ENCODE measurements around the gene NTRK2. TPM values are rescaled to one million over a fixed set of nuclear protein-coding genes. Genes with fewer than 3 reads are reported as not detected.

NTRK2 gene
- total RNA-seq (2012; rRNA removed) = not detected in 2 replicates

DNA sequence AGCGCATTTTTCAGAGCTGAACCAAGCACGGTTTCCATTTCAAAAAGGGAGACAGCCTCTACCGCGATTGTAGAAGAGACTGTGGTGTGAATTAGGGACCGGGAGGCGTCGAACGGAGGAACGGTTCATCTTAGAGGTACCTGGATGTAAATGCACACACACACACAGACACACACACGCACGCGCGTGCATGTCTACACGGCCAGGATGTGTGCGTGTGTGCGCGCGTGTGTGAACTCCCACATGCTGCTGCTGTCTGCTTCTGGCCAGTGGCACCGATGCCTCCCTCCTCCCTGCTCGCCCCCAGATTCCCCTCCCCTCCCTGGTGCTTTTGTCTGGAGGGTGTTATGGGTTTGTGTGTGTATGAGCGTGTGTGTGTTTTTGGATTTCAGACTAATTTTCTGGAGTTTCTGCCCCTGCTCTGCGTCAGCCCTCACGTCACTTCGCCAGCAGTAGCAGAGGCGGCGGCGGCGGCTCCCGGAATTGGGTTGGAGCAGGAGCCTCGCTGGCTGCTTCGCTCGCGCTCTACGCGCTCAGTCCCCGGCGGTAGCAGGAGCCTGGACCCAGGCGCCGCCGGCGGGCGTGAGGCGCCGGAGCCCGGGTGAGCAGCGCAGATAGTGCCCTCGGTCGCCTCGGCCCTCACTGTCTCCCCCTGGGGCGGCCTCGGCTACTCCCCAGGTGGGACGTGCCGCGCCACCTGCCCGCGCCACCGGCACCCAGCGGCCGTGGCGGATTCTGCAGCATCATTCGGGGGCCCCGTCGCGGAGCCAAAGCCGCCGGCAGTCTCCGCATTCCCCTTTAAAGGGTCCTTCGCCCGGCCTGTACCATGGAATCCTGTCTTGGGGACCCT, at the start of gene NTRK2:
NTRK2 (plus strand) TSS at position 442 of the 850 bp plus-strand sequence. CDS start 1,020 bp downstream, outside the sequence.
- no peaks in the 10 kb centered on the region for H3K36me3 ChIP-seq (ENCODE audit: insufficient read depth, low read length)
- peaks cover 19% of the 10 kb centered on the region for H3K4me1 ChIP-seq (ENCODE audit: control insufficient read depth, insufficient read depth, low read length)
- peaks cover 48% of the 10 kb centered on the region for H3K27me3 ChIP-seq (ENCODE audit: control insufficient read depth, insufficient read depth, low read length)
- H3K9ac ChIP-seq (ENCODE audit: low read depth, low read length) = no peak within 1 kb of the TSS
- peak within 1 kb of the TSS; percentile 71 for H3K4me3 ChIP-seq (ENCODE audit: low read length)
- no peaks in the 10 kb centered on the region for H3K9me3 ChIP-seq (replicated peaks; ENCODE audit: low read length)
- peak within 1 kb of the TSS; percentile 97 for H3K4me2 ChIP-seq (ENCODE audit: low read length)

DNA sequence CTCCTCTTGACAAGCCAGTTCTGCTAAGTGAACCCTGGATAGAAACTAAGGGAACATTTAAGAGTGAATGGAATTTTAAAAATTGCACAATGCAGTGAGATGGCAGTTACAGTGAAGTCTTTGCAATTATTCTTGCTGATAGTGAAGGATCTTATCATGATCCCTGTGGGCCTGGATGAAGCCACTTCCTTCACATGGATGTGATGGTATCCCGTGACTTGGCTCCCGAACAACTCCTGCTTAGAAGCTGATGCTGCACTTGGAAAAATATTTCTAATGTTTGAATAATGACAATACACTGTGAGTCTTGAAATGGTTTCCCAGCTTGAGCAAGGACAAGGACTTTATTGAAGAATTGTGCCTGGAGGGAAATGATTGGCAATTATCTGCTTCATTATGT, 49.2 kb upstream of the NTRK2 start:
- no peak overlapping the region for H3K4me3 ChIP-seq (ENCODE audit: low read length)
- no peaks in the 10 kb centered on the region for H3K27me3 ChIP-seq (ENCODE audit: control insufficient read depth, insufficient read depth, low read length)
- H3K36me3 ChIP-seq (ENCODE audit: insufficient read depth, low read length) = no peaks in the 10 kb centered on the region
- H3K9me3 ChIP-seq (replicated peaks; ENCODE audit: low read length) = no peaks in the 10 kb centered on the region
- H3K4me2 ChIP-seq (ENCODE audit: low read length) = no peak overlapping the region
- no peak overlapping the region for H3K9ac ChIP-seq (ENCODE audit: low read depth, low read length)
- no peaks in the 10 kb centered on the region for H3K4me1 ChIP-seq (ENCODE audit: control insufficient read depth, insufficient read depth, low read length)

DNA sequence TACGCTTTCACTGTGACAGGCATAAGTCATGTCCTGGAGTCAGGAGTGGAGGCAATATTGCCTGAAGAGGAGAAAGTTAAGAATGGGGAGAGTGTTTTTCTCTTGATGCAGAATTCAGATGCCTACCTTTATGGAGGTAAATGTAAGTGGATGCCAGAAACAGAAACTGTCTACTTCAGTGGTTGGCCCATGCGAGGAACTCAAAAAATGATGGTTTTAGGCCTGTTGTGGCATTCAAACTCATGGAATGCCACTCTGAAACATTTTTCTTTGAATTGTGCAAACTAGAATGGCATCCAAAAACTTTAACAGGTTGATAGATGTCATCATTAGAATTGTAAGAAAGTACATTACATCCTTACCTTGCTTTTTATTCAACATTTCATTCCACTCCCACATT, 47.7 kb upstream of the NTRK2 start:
- no peaks in the 10 kb centered on the region for H3K9me3 ChIP-seq (replicated peaks; ENCODE audit: low read length)
- no peaks in the 10 kb centered on the region for H3K27me3 ChIP-seq (ENCODE audit: control insufficient read depth, insufficient read depth, low read length)
- no peaks in the 10 kb centered on the region for H3K36me3 ChIP-seq (ENCODE audit: insufficient read depth, low read length)
- H3K4me2 ChIP-seq (ENCODE audit: low read length) = no peak overlapping the region
- no peak overlapping the region for H3K9ac ChIP-seq (ENCODE audit: low read depth, low read length)
- no peaks in the 10 kb centered on the region for H3K4me1 ChIP-seq (ENCODE audit: control insufficient read depth, insufficient read depth, low read length)
- H3K4me3 ChIP-seq (ENCODE audit: low read length) = no peak overlapping the region

DNA sequence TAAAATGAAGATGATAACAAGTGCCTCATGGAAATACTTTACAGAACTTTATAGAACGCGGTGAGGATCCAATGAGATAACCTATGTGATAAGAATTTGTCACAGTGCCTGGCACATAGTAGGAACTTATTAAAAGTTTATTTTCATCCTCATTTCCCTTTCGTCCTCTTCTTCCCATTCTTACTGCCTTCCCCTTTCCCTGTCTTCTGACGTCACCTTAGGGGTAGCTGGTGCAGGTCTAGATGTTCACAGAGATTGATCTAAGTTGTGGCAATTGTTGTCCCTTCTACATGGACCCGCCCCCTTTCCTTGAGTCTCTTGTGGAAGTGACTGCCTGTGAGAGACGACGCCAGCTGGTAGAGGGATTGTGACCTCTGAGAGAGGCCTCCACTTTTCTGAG, 46.5 kb upstream of the NTRK2 start:
- Histone ChIP-seq H3K4me2 (ENCODE audit: low read length) (no peak overlapping the region), H3K9me3 (replicated peaks; ENCODE audit: low read length) (no peaks in the 10 kb centered on the region), H3K36me3 (ENCODE audit: insufficient read depth, low read length) (no peaks in the 10 kb centered on the region)

DNA sequence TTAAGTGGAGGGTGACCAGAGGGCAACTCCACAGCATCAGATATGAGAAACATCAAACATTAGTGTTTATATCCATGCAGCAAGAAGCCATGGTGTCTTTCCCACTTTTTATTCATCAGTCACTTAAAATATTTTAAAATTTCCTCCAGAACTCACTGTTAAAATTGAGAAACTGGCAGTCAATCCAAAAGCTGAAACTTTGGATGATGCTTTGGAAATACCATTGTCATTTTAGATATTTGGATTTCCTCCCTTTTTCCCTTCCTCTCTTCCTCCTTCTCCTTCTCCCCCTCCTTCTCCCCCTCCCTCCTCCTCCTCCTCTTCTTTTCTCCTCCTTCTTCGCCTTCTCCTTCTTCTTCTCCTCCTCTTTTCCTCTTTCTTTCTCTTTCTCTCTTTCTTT, 33.1 kb upstream of the NTRK2 start:
- Histone ChIP-seq H3K27me3 (ENCODE audit: control insufficient read depth, insufficient read depth, low read length) (no peaks in the 10 kb centered on the region), H3K4me1 (ENCODE audit: control insufficient read depth, insufficient read depth, low read length) (no peaks in the 10 kb centered on the region), H3K4me3 (ENCODE audit: low read length) (no peak overlapping the region), H3K9ac (ENCODE audit: low read depth, low read length) (no peak overlapping the region), H3K36me3 (ENCODE audit: insufficient read depth, low read length) (no peaks in the 10 kb centered on the region), H3K9me3 (replicated peaks; ENCODE audit: low read length) (peaks cover 3% of the 10 kb centered on the region), H3K4me2 (ENCODE audit: low read length) (no peak overlapping the region)

More for the DNA sequence above, 46.5 kb upstream of the NTRK2 start:
- Histone ChIP-seq H3K4me1 (ENCODE audit: control insufficient read depth, insufficient read depth, low read length) (no peaks in the 10 kb centered on the region), H3K9ac (ENCODE audit: low read depth, low read length) (no peak overlapping the region), H3K27me3 (ENCODE audit: control insufficient read depth, insufficient read depth, low read length) (no peaks in the 10 kb centered on the region), H3K4me3 (ENCODE audit: low read length) (no peak overlapping the region)

DNA sequence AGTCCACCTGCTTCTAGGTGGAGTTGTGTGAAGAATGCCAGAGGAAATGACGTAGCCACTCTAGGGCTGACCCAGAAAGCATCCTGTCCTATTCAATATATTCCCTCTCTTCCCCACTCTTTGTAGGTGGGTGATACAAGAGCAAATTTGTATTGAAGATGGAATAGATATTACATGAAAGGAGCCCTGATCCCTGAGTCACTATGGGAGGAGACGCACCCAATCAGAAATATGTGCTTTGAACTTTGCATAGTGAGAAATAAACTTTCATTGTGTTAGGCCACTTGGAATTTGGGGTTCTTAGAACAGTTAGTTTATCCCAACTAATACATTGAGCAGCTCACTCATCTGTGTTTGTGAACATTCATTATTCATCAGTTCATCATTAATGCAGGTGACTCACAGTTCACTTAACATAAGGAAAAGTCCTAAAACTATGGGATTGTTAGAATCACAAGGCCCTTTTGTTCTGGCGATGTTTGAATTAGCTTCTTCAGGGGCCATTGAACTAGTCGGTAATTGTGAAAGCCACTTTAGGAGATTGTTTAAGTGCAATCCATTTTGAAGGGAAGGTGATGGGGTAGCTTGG, 26.9 kb upstream of the NTRK2 start:
- no peaks in the 10 kb centered on the region for H3K4me1 ChIP-seq (ENCODE audit: control insufficient read depth, insufficient read depth, low read length)
- H3K4me2 ChIP-seq (ENCODE audit: low read length) = no peak overlapping the region
- H3K27me3 ChIP-seq (ENCODE audit: control insufficient read depth, insufficient read depth, low read length) = no peaks in the 10 kb centered on the region
- H3K9ac ChIP-seq (ENCODE audit: low read depth, low read length) = no peak overlapping the region
- H3K36me3 ChIP-seq (ENCODE audit: insufficient read depth, low read length) = no peaks in the 10 kb centered on the region
- H3K9me3 ChIP-seq (replicated peaks; ENCODE audit: low read length) = peaks cover 3% of the 10 kb centered on the region
- no peak overlapping the region for H3K4me3 ChIP-seq (ENCODE audit: low read length)

DNA sequence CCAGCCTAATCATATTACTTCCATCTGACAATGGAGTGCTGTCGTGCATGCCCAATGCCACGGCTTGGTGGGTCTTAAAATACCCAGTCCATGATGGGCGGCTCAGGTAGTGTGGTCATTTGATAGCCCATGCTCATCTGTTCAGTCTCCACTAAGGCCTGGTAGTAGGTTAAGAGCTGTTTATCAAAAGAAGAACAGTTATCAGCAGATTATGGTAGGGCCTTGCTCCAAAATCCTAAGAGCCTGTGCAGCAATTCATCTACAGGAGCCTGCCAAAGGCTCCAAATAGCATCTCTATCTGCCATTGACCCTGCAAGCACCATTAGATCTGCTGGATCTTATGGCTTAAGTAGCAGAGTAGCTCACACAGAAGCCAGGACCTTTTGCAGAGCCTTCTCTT, 21.8 kb upstream of the NTRK2 start:
- Histone ChIP-seq H3K4me1 (ENCODE audit: control insufficient read depth, insufficient read depth, low read length) (no peaks in the 10 kb centered on the region), H3K9me3 (replicated peaks; ENCODE audit: low read length) (no peaks in the 10 kb centered on the region), H3K4me2 (ENCODE audit: low read length) (no peak overlapping the region), H3K36me3 (ENCODE audit: insufficient read depth, low read length) (no peaks in the 10 kb centered on the region), H3K4me3 (ENCODE audit: low read length) (no peak overlapping the region), H3K27me3 (ENCODE audit: control insufficient read depth, insufficient read depth, low read length) (no peaks in the 10 kb centered on the region), H3K9ac (ENCODE audit: low read depth, low read length) (no peak overlapping the region)

DNA sequence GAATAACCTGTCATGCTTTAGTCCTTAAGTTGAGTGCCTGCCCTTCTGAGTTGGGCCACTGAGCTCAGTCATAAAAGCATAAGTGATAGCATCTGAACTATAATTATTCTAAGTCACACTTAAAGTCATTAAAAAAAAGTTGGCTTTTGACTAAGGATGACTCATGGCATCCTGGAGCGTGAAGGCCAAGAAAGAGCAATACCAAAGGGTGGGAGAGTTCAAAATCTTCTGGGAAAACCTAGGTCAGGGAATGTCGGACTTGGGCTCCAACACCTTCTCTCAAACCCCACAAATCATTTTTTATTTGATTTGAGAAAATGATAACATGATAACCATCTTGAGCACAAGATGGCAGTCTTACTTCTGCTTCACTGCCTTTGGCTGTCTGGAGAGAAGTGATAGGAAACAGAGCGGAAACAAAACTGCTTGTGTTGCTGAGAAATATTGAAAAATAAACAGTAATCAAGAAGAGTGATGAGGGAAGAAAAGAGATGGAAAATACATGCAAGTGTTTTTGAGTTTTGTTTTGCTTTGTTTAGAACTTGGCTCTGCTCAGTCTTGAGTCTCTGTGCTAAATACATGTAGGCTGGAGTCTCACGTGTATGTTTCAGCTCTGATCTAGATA, 16.9 kb upstream of the NTRK2 start:
- Histone ChIP-seq H3K36me3 (ENCODE audit: insufficient read depth, low read length) (no peaks in the 10 kb centered on the region), H3K4me1 (ENCODE audit: control insufficient read depth, insufficient read depth, low read length) (no peaks in the 10 kb centered on the region), H3K9ac (ENCODE audit: low read depth, low read length) (no peak overlapping the region), H3K27me3 (ENCODE audit: control insufficient read depth, insufficient read depth, low read length) (no peaks in the 10 kb centered on the region), H3K9me3 (replicated peaks; ENCODE audit: low read length) (no peaks in the 10 kb centered on the region), H3K4me3 (ENCODE audit: low read length) (no peak overlapping the region), H3K4me2 (ENCODE audit: low read length) (no peak overlapping the region)

DNA sequence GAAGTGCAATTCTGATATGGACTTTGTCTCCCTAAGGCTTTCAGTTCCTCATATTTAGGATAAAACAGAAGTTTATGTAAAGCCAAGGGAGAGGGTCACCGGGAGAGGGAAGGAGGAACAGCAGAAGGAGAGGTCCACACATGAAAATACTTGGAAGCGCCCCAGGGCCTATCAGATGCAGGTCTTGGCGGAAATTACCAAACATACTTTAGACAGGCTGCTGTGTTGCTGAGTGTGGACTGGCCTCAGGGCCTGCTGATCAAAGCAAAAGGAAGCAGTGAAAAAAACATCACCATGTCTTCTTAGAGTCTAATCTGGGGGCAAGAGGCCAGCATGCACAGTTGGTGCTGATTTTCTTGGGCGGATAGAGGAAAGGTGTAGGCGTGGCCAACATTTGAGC, 14.1 kb upstream of the NTRK2 start:
- Histone ChIP-seq H3K4me3 (ENCODE audit: low read length) (no peak overlapping the region), H3K9ac (ENCODE audit: low read depth, low read length) (no peak overlapping the region), H3K4me2 (ENCODE audit: low read length) (no peak overlapping the region), H3K4me1 (ENCODE audit: control insufficient read depth, insufficient read depth, low read length) (no peaks in the 10 kb centered on the region), H3K9me3 (replicated peaks; ENCODE audit: low read length) (no peaks in the 10 kb centered on the region), H3K27me3 (ENCODE audit: control insufficient read depth, insufficient read depth, low read length) (no peaks in the 10 kb centered on the region), H3K36me3 (ENCODE audit: insufficient read depth, low read length) (no peaks in the 10 kb centered on the region)

DNA sequence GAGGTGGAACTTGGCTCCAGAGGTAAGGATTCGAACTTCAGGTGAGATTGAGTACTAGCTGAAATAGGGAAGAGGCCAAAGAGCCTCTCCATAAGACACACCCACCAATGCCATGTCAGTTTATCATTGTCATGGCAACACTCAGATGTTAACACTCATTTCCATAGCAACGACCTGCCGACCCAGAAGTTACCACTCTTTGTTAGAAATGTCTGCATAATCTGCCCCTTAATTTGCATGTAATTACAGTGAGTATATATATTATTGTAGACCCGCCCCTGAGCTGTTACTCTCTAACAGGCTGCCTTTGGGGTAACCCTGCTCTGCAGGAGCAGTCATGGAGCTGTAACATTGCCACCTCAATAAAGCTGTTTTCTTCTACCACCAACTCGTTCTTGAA, 10.2 kb upstream of the NTRK2 start:
- Histone ChIP-seq H3K4me2 (ENCODE audit: low read length) (no peak overlapping the region), H3K27me3 (ENCODE audit: control insufficient read depth, insufficient read depth, low read length) (no peaks in the 10 kb centered on the region), H3K4me3 (ENCODE audit: low read length) (no peak overlapping the region), H3K9me3 (replicated peaks; ENCODE audit: low read length) (no peaks in the 10 kb centered on the region), H3K36me3 (ENCODE audit: insufficient read depth, low read length) (no peaks in the 10 kb centered on the region), H3K9ac (ENCODE audit: low read depth, low read length) (no peak overlapping the region), H3K4me1 (ENCODE audit: control insufficient read depth, insufficient read depth, low read length) (no peaks in the 10 kb centered on the region)

DNA sequence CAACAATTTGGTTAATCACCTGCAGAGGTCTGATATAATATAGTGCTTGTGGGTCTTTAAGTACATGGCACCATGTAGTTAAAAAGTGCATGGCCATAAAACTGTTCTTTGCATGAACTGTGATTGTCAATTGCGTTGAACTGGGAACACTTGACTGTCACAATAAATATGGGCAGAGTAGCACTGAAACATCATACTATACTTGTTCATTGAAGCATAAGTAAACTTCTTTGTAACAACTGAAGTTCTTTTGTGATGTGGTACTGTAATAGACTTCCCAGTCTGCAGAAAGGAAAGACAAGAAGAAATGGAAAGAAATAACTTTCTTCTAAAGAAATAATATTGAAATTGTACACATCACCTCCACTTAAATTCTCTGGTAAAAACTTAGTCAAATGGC, 9.8 kb upstream of the NTRK2 start:
- H3K4me2 ChIP-seq (ENCODE audit: low read length) = no peak overlapping the region
- H3K9ac ChIP-seq (ENCODE audit: low read depth, low read length) = no peak overlapping the region
- no peaks in the 10 kb centered on the region for H3K27me3 ChIP-seq (ENCODE audit: control insufficient read depth, insufficient read depth, low read length)
- no peaks in the 10 kb centered on the region for H3K36me3 ChIP-seq (ENCODE audit: insufficient read depth, low read length)
- no peaks in the 10 kb centered on the region for H3K9me3 ChIP-seq (replicated peaks; ENCODE audit: low read length)
- H3K4me3 ChIP-seq (ENCODE audit: low read length) = no peak overlapping the region
- no peaks in the 10 kb centered on the region for H3K4me1 ChIP-seq (ENCODE audit: control insufficient read depth, insufficient read depth, low read length)

All from skeletal muscle satellite cell (primary cell).